PC-3 (cell line): ENCODE results near the gene AOPEP. TPM values are rescaled to one million over a fixed set of nuclear protein-coding genes. Genes with fewer than 3 reads are reported as not detected.

Experiments
- ATAC-seq: fragments of 200-7000 bp; cut with Tn5 transposase; 2 replicates; pipeline ENCODE4 v1.9.1; 2020; ENCODE audit warnings: mild to moderate bottlenecking, moderate library complexity
- BruUV-seq: library from RNA; stranded (reverse); fragments of 400-500 nt; replicated peaks from 2 replicates; lab custom pipeline; 2021; lab: Mats Ljungman, UMichigan
- CTCF ChIA-PET: fragments of 300-600 bp; sonication (Branson Sonifier 250); formaldehyde crosslinking; loops from one replicate; lab custom pipeline; 2022; ENCODE audit warnings: antibody characterized with exemption; lab: Charles Lee
- POLR2A ChIA-PET: fragments of 300-600 bp; sonication (Branson Sonifier 250); formaldehyde crosslinking; loops from one replicate; lab custom pipeline; 2022; ENCODE audit warnings: antibody characterized with exemption; ENCODE audit not compliant: unreplicated experiment; lab: Charles Lee
- DNase-seq: peaks from one replicate; pipeline ENCODE4 v3.0.0-alpha.2; 2015
- H2AFZ ChIP-seq: fragments of 300-600 bp; sonication (generic); 2 replicates; pipeline ENCODE4 v1.6.0; 2016; ENCODE audit warnings: antibody characterized with exemption, low read length
- H3F3A ChIP-seq: fragments of 300-600 bp; sonication (generic); one replicate; pipeline ENCODE4 v1.6.0; 2017; ENCODE audit warnings: antibody characterized with exemption, low read length, control low read depth, mild to moderate bottlenecking; ENCODE audit not compliant: unreplicated experiment
- H3K27ac ChIP-seq: fragments of 300-600 bp; sonication (generic); 2 replicates; pipeline ENCODE4 v1.5.1; 2016; ENCODE audit warnings: mild to moderate bottlenecking, low read length
- H3K27me3 ChIP-seq: fragments of 300-600 bp; sonication (generic); 2 replicates; pipeline ENCODE4 v1.6.1; 2016; ENCODE audit warnings: low read length, mixed read lengths
- H3K36me3 ChIP-seq: fragments of 300-600 bp; sonication (generic); 2 replicates; pipeline ENCODE4 v1.6.1; 2016; ENCODE audit warnings: low read depth, mixed run types, low read length, mixed read lengths
- H3K4me1 ChIP-seq: fragments of 300-600 bp; sonication (generic); 2 replicates; pipeline ENCODE4 v1.5.1; 2016; ENCODE audit warnings: low read length; ENCODE audit not compliant: insufficient read depth
- H3K4me2 ChIP-seq: fragments of 300-600 bp; sonication (generic); 2 replicates; pipeline ENCODE4 v1.6.0; 2016; ENCODE audit warnings: low read length
- H3K4me3 ChIP-seq: fragments of 300-600 bp; sonication (generic); 2 replicates; pipeline ENCODE4 v1.5.1; 2016; ENCODE audit warnings: mild to moderate bottlenecking, low read length, mixed read lengths
- H3K79me2 ChIP-seq: fragments of 300-600 bp; sonication (generic); 2 replicates; pipeline ENCODE4 v1.6.1; 2017; ENCODE audit warnings: low read length, mixed read lengths
- H3K9ac ChIP-seq: fragments of 300-600 bp; sonication (generic); 2 replicates; pipeline ENCODE4 v1.6.0; 2016; ENCODE audit warnings: mild to moderate bottlenecking, low read length
- H3K9me2 ChIP-seq: fragments of 300-600 bp; sonication (generic); replicated peaks from 2 replicates; pipeline ENCODE4 v1.6.1; 2016; ENCODE audit warnings: mixed run types, low read length, mixed read lengths
- H3K9me3 ChIP-seq: fragments of 300-600 bp; sonication (generic); 2 replicates; pipeline ENCODE4 v1.6.1; 2016; ENCODE audit warnings: low read length, mixed read lengths
- H4K20me1 ChIP-seq: fragments of 300-600 bp; sonication (generic); 2 replicates; pipeline ENCODE4 v1.6.1; 2016; ENCODE audit warnings: low read length, mixed read lengths
- CTCF ChIP-seq: fragments of 300-600 bp; sonication (generic); conservative IDR thresholded peaks from 2 replicates; pipeline ENCODE4 v1.5.1; 2017; ENCODE audit warnings: antibody characterized with exemption, low read depth, mild to moderate bottlenecking, low read length
- EZH2 ChIP-seq: fragments of 300-600 bp; sonication (generic); IDR thresholded peaks from one replicate; pipeline ENCODE4 v1.6.1; 2017; ENCODE audit warnings: antibody characterized with exemption, mild to moderate bottlenecking, low read length; ENCODE audit not compliant: unreplicated experiment
- EZH2phosphoT487 ChIP-seq: fragments of 300-600 bp; sonication (generic); IDR thresholded peaks from 2 replicates; pipeline ENCODE4 v1.6.1; 2018; ENCODE audit warnings: mild to moderate bottlenecking, antibody characterized with exemption, low read length, borderline replicate concordance
- intact Hi-C: fragments of 100-400 bp; cut with micrococcal nuclease; formaldehyde crosslinking; loops from 2 replicates; pipeline ENCODE4 v1.9.0; 2023
- total RNA-seq: library from RNA; depleted of rRNA; stranded (reverse); fragments of >200 nt; gene quantifications from 2 replicates; pipeline ENCODE4 v1.2.3, GENCODE V29; 2014

The AOPEP gene
- total RNA-seq, 1 experiment from 2014 or later = 23.1 TPM

GRCh38 chr9:94865582-94866452, 139.3 kb downstream of the AOPEP start:
- intact Hi-C loops = loop anchor here (2.0 kb wide), 1 partner anchor 83 kb away; no protein-coding TSS in a partner anchor
- H3K9ac ChIP-seq = peak overlapping the region; percentile 87
- no peaks in the 10 kb centered on the region for H3K36me3 ChIP-seq
- POLR2A ChIA-PET = interaction anchor here (0.6 to 0.7 kb wide), 2 partner anchors 32 to 43 kb away, joined by 3 read pairs; no protein-coding TSS in a partner anchor
- H3K9me2 ChIP-seq = no peaks in the 10 kb centered on the region
- no peaks in the 10 kb centered on the region for H3K27me3 ChIP-seq
- ATAC-seq (no peak), DNase-seq (no peak)
- CTCF ChIA-PET = no interaction called here
- peak overlapping the region; percentile 82; the same call in 1 of the 2 replicates for H3K4me2 ChIP-seq
- no peak for TF ChIP-seq EZH2
- TF ChIP-seq EZH2phosphoT487 = no peak
- TF ChIP-seq CTCF = no peak
- H3F3A ChIP-seq = peaks cover 8% of the 10 kb centered on the region
- BruUV-seq = no TSS peak
- peaks cover 63% of the 10 kb centered on the region for H3K4me1 ChIP-seq
- 0 out of 2 replicates have a peak, but pooled peaks cover 5% of the 10 kb centered on the region for H3K79me2 ChIP-seq
- H3K9me3 ChIP-seq = no peaks in the 10 kb centered on the region
- no peaks in the 10 kb centered on the region for H4K20me1 ChIP-seq
- H3K4me3 ChIP-seq = no peak overlapping the region
- H2AFZ ChIP-seq = no peak overlapping the region
- peak overlapping the region; percentile 99 for H3K27ac ChIP-seq

- no peak for DNase-seq
- no peaks in the 10 kb centered on the region for H3K9me2 ChIP-seq
- peak overlapping the region; percentile 87 for H3K9ac ChIP-seq
- H3K4me2 ChIP-seq = peak overlapping the region; percentile 82
- ChIA-PET POLR2A (interaction anchor here (0.6 to 0.7 kb wide), 3 partner anchors 31 to 61 kb away, joined by 3 to 4 read pairs (median 3); no protein-coding TSS in a partner anchor), CTCF (interaction anchor here (0.7 kb wide), 1 partner anchor 186 kb away, joined by 3 read pairs; no protein-coding TSS in a partner anchor)
- H4K20me1 ChIP-seq = no peaks in the 10 kb centered on the region
- peaks cover 63% of the 10 kb centered on the region for H3K4me1 ChIP-seq
- no peaks in the 10 kb centered on the region for H3K36me3 ChIP-seq
- peak overlapping the region; percentile 99 for H3K27ac ChIP-seq
- H2AFZ ChIP-seq = no peak overlapping the region
- TF ChIP-seq EZH2phosphoT487 (no peak), CTCF (no peak), EZH2 (no peak)
- H3K9me3 ChIP-seq = no peaks in the 10 kb centered on the region
- H3F3A ChIP-seq = peaks cover 8% of the 10 kb centered on the region
- BruUV-seq = no TSS peak
- intact Hi-C loops = loop anchor here (2.0 kb wide), 1 partner anchor 84 kb away; no protein-coding TSS in a partner anchor
- peak overlapping the region; percentile 52 for H3K4me3 ChIP-seq
- H3K27me3 ChIP-seq = no peaks in the 10 kb centered on the region
- 0 out of 2 replicates have a peak, but pooled peaks cover 5% of the 10 kb centered on the region for H3K79me2 ChIP-seq
- ATAC-seq = no peak
These were observed 140.3 kb downstream of the AOPEP start for GRCh38 chr9:94866770-94867169.
